Measurements from ENCODE around the gene BANK1.

The BANK1 gene

DNA sequence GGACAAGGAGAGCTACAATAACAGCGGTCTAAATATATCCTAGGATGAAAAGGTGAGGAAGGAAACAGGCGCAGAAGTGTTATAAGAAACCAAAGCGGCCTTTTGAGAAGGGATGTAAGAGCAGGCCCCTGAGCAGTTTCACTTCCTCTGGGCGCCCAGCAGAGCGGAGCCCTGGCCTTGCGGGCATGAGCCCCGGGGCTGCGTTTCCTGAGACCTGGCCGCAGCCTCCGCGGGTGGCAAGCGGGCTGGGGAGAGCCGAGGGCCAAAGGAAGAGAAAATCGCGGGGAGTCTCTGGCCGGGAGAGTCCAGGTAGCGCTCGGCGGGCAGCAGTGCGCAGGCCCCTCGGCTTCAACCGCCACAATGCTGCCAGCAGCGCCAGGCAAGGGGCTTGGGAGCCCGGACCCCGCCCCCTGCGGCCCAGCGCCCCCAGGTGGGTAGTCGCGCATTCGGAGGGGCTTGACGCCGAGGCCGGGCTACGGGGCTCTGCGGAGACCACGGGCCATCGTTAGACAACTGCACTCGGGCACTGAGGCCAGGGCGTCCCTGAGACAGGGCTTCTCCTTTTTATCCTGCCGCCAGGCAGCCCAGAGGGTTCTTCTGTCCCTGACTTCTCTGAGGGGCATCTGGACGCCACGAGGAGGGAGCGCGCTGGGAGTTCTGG, at the start of gene BANK1:
BANK1 (plus strand) TSS at position 210 of the 661 bp plus-strand sequence; CDS start at position 361, 151 bp downstream.
- DNase-seq (ENCODE audit: low read depth in 4 of 4, low spot score in 1 of 4): no peak

GRCh38 chr4:101753721-101754120, 36.8 kb upstream of the BANK1 start:
- no peak for DNase-seq (ENCODE audit: low read depth in 4 of 4, low spot score in 1 of 4)

GRCh38 chr4:101756181-101756580, 34.3 kb upstream of the BANK1 start:
- no peak for DNase-seq (ENCODE audit: low read depth in 4 of 4, low spot score in 1 of 4)

GRCh38 chr4:101761405-101761804, 29.1 kb upstream of the BANK1 start:
- no peak for DNase-seq (ENCODE audit: low read depth in 4 of 4, low spot score in 1 of 4)

GRCh38 chr4:101762025-101762424, 28.5 kb upstream of the BANK1 start:
- no peak for DNase-seq (ENCODE audit: low read depth in 4 of 4, low spot score in 1 of 4)

DNA sequence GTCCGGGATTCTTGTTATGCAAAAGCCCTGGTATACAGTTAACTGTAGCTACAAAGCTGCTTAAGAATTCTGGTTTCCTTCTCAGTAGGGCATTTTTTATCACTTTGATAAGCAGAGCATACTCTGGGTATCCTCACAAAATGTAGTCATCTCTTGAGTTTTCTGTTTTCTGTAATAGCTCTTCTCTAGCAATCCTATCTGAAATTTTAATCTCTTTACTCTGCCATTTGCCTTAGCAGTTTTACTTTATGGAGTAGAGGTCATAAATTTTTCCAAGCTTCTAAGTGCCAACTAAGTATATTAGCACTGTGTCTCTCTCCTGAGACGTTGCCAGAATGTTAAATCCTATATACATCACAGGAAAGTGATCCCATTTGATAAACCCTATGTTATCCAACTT, 28.0 kb upstream of the BANK1 start:
- DNase-seq (ENCODE audit: low read depth in 4 of 4, low spot score in 1 of 4): no peak

GRCh38 chr4:101763576-101763975, 27.0 kb upstream of the BANK1 start:
- no peak for DNase-seq (ENCODE audit: low read depth in 4 of 4, low spot score in 1 of 4)

- DNase-seq (ENCODE audit: low read depth in 4 of 4, low spot score in 1 of 4): no peak
Measured at GRCh38 chr4:101774807-101775206, 15.7 kb upstream of the BANK1 start.

GRCh38 chr4:101777431-101777830, 13.1 kb upstream of the BANK1 start:
- no peak for DNase-seq (ENCODE audit: low read depth in 4 of 4, low spot score in 1 of 4)

- no peak for DNase-seq (ENCODE audit: low read depth in 4 of 4, low spot score in 1 of 4)
Measured at GRCh38 chr4:101780284-101780683, 10.2 kb upstream of the BANK1 start.

DNA sequence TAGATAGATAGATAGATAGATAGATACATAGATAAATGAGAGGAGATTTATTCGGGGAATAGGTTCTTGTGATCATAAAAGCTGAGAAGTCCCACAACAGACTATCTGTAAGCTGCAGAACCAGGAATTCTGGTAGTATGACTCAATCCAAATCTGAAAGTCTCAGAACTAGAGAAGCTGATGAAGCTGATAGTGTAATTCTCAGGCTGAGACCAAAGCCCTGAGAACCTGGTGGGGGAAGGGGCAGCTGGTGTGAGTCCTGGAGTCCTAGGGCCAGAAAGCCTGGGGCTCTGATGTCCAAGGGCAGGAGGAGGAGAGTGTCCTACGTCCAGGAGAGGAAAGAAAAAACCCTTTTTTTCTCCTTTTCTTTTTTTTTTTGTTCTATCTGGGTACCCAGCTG, 8.0 kb upstream of the BANK1 start:
- DNase-seq (ENCODE audit: low read depth in 4 of 4, low spot score in 1 of 4): no peak

GRCh38 chr4:101784957-101785356, 5.6 kb upstream of the BANK1 start:
- no peak for DNase-seq (ENCODE audit: low read depth in 4 of 4, low spot score in 1 of 4)

- no peak for DNase-seq (ENCODE audit: low read depth in 4 of 4, low spot score in 1 of 4)
Measured at GRCh38 chr4:101785486-101785885, 5.0 kb upstream of the BANK1 start.

GRCh38 chr4:101787701-101788316, 2.7 kb upstream of the BANK1 start:
- no peak for DNase-seq (ENCODE audit: low read depth in 4 of 4, low spot score in 1 of 4)

GRCh38 chr4:101791182-101791558, 640 bp downstream of the BANK1 start:
- DNase-seq (ENCODE audit: low read depth in 4 of 4, low spot score in 1 of 4): no peak

DNA sequence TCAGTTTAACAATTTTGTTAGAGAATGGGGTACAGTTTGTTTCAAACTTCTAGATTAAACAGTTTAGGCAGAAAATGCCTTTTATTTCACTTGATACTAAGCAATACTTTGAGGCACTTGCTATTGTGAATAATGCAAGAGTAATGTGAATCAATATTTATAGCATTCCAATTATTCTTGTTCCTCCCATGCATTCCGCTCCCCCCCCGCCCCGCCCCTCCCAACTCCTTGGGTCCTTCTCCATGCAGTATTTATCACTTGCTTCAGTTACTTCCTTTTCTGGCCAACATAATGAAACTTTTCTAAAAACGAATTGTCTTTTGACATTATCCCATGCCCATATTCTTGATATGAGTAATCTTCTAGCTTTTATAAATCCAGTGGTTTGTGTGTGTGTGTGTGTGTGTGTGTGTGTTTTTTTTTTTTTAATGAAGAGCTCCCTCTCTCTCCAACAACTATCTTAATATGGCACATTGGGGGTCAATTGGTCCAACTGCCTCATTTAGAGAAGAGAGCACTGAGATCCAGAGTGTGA, 1.6 kb downstream of the BANK1 start:
- no peak for DNase-seq (ENCODE audit: low read depth in 4 of 4, low spot score in 1 of 4)

- DNase-seq (ENCODE audit: low read depth in 4 of 4, low spot score in 1 of 4): no peak
Measured at GRCh38 chr4:101793397-101793796, 2.9 kb downstream of the BANK1 start.

DNA sequence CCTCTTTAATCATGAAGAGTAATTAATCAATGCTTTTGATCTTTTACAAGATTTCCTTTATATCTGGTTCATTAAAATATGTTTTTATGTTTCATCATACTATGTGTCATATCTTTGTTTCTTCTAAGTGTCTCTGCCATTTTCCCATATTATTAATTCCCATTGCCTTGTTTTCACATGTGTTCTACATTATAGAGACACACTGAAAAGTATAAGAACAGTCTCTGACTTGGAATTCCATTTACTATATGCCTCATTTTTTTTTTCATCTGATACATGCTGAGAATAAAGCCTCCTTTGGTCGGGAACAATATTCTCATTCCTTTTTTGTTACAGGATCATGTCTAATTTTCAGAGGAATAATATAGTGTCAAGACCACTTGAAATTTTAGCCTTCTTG, 4.3 kb downstream of the BANK1 start:
- no peak for DNase-seq (ENCODE audit: low read depth in 4 of 4, low spot score in 1 of 4)

GRCh38 chr4:101795704-101796103, 5.2 kb downstream of the BANK1 start:
- DNase-seq (ENCODE audit: low read depth in 4 of 4, low spot score in 1 of 4): no peak

GRCh38 chr4:101801958-101802357, 11.4 kb downstream of the BANK1 start:
- no peak for DNase-seq (ENCODE audit: low read depth in 4 of 4, low spot score in 1 of 4)

DNA sequence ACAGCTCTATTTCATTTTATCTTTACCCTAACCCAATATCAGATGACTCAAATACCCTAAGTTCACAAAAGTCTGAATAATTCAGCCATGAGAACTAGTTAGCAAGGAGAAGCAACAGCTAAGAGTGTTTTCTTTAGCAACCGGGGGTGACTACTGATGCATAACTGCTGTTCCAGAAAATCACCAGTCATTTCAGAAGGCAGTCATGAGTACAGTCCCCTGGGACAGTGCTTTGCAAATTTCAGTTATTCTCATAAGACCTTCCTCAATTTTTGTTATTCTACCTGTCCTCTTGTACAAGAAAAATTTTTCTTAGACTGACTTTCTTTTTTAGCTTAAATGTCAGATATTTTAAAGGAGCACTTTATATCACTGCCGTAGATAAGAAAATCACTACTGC, 16.4 kb downstream of the BANK1 start:
- DNase-seq (ENCODE audit: low read depth in 4 of 4, low spot score in 1 of 4): no peak

DNA sequence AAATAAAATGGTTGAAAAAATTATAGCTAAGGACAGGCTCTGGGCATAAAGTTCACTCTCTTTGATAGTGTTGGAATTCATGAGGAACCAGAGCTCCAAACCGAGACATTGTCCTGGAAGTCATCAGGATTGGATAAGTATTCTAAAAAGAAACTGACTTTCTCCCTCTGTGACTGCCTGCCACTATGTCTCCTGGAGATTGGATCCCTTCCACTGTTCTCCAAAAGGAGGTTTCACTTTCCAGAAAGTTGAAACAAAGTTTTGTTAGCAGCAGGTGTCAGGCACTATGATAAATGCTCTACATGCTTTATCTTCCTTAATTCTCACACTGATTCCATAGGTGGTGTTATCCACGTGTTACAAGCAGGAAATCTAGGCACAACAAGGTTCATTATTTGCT, 16.8 kb downstream of the BANK1 start:
- no peak for DNase-seq (ENCODE audit: low read depth in 4 of 4, low spot score in 1 of 4)

- no peak for DNase-seq (ENCODE audit: low read depth in 4 of 4, low spot score in 1 of 4)
Measured at GRCh38 chr4:101813604-101814003, 23.1 kb downstream of the BANK1 start.
